Calu3 (cell line): Measurements from ENCODE around the gene COL4A4. TPM values are rescaled to one million over a fixed set of nuclear protein-coding genes. Genes with fewer than 3 reads are reported as not detected.
A peak's percentile ranks its signal among the peaks of the same experiment; 100 is the strongest.

Source experiments
- BruUV-seq: library from RNA; stranded (reverse); fragments of 400-500 nt; replicated peaks from 2 replicates; lab custom pipeline; 2021; lab: Mats Ljungman, UMichigan
- CTCF ChIA-PET: fragments of 300-600 bp; sonication (Branson Sonifier 250); formaldehyde crosslinking; loops from one replicate; lab custom pipeline; 2022; ENCODE audit warnings: antibody characterized with exemption; lab: Charles Lee
- DNase-seq: peaks from one replicate; pipeline ENCODE4 v3.0.0; 2022
- H3K27ac Mint-ChIP-seq: one replicate; pipeline ENCODE4 v1.8.0; 2022; ENCODE audit warnings: mixed read lengths; ENCODE audit not compliant: unreplicated experiment
- H3K27me3 Mint-ChIP-seq: one replicate; pipeline ENCODE4 v1.8.0; 2022; ENCODE audit warnings: mixed read lengths; ENCODE audit not compliant: unreplicated experiment
- H3K36me3 Mint-ChIP-seq: one replicate; pipeline ENCODE4 v1.8.0; 2022; ENCODE audit warnings: mild to moderate bottlenecking, moderate library complexity, mixed read lengths; ENCODE audit not compliant: insufficient read depth, unreplicated experiment
- H3K4me1 Mint-ChIP-seq: one replicate; pipeline ENCODE4 v1.8.0; 2022; ENCODE audit warnings: mild to moderate bottlenecking, low read depth, mixed read lengths; ENCODE audit not compliant: unreplicated experiment
- H3K4me3 Mint-ChIP-seq: one replicate; pipeline ENCODE4 v1.8.0; 2022; ENCODE audit warnings: mild to moderate bottlenecking, low read depth, moderate library complexity, mixed read lengths; ENCODE audit not compliant: unreplicated experiment
- H3K9me3 Mint-ChIP-seq: one replicate; pipeline ENCODE4 v1.8.0; 2022; ENCODE audit warnings: low read depth, mixed read lengths; ENCODE audit not compliant: unreplicated experiment
- intact Hi-C: fragments of 100-400 bp; cut with micrococcal nuclease; formaldehyde crosslinking; loops from one replicate; pipeline ENCODE4 v1.10.0; 2022; ENCODE audit not compliant: unreplicated experiment
- total RNA-seq: library from RNA; stranded (reverse); gene quantifications from 2 replicates; pipeline ENCODE4 v1.2.3, GENCODE V29; 2022
- TF ChIP-seq, protein P1 (sequence below): fragments of 200-600 bp; IDR thresholded peaks from one replicate; pipeline ENCODE4 v1.8.0; 2022; ENCODE audit warnings: antibody characterized with exemption; ENCODE audit not compliant: unreplicated experiment

Gene COL4A4
- total RNA-seq, 1 experiment from 2014 or later = 17.2 TPM

DNA sequence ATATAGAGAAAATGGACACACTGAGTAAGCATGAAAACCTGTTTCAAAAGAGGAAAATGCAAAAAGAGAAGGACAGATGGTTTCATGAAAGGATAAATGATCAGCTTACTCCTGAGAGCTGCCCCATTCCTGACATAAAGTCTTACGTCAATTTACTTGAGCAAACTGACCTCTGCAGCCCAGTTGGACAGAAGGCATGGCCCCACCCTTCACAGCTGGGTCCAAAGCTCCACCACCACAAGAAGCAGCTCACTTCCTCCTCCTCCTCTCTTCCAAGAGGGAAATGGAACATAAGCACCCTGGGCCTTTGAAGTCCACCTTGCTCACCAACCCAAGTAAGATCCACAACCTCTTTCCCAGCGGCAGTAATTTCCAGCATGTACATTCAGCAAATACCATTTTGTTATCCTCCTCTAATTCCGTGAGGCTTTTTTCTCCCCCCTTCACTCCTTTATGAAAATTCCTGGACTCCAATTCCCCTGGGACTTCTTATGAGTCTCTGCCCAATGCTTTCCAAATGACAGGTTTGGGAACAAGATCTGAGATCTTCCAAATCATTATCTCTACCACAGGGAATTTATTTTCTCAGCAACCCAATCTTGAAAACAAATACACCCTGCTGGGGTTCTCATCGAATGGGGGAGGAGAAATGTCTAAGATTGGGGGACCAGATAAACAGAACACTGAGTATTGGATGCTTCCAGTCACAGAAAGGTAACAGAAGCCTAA lies 10.1 kb downstream of the COL4A4 start:
- Mint-ChIP-seq H3K4me3 (peak overlapping the region; percentile 43), H3K9me3 (no peaks in the 10 kb centered on the region), H3K27me3 (no peaks in the 10 kb centered on the region), H3K27ac (peak overlapping the region; percentile 91), H3K4me1 (peaks cover 45% of the 10 kb centered on the region), H3K36me3 (no peaks in the 10 kb centered on the region)
- TF ChIP-seq, protein P1, sequence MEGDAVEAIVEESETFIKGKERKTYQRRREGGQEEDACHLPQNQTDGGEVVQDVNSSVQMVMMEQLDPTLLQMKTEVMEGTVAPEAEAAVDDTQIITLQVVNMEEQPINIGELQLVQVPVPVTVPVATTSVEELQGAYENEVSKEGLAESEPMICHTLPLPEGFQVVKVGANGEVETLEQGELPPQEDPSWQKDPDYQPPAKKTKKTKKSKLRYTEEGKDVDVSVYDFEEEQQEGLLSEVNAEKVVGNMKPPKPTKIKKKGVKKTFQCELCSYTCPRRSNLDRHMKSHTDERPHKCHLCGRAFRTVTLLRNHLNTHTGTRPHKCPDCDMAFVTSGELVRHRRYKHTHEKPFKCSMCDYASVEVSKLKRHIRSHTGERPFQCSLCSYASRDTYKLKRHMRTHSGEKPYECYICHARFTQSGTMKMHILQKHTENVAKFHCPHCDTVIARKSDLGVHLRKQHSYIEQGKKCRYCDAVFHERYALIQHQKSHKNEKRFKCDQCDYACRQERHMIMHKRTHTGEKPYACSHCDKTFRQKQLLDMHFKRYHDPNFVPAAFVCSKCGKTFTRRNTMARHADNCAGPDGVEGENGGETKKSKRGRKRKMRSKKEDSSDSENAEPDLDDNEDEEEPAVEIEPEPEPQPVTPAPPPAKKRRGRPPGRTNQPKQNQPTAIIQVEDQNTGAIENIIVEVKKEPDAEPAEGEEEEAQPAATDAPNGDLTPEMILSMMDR = no peak
- intact Hi-C loops = loop anchor here (10.0 kb wide), 1 partner anchor 161 kb away; no protein-coding TSS in a partner anchor
- peak; percentile 42 for DNase-seq
- CTCF ChIA-PET = interaction anchor here (0.6 to 1.4 kb wide), 5 partner anchors 9 to 377 kb away, joined by 3 to 5 read pairs (median 3); partner anchors contain the start of genes COL4A3 and COL4A4
- TSS peak; percentile 90 for BruUV-seq

DNA sequence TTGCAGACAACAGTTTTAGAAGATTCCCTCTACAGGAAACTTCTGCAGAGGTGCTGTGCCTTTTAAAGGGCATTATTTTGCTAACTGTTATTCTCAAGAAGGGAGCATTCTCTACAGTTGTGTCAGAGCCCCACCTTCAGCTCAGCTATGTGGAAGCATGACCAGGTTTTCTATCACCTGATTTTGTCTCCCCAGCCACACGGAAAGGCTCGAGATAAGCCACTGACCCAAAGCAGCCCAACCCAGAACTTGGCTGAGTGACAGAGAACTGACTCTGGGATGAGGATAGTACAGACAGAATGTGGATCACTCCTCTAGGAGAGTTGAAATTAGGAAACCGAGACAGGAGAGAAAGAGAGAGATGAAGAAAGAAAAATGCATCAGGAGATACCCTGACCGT lies 10.7 kb downstream of the COL4A4 start:
- no peaks in the 10 kb centered on the region for H3K36me3 Mint-ChIP-seq
- intact Hi-C loops = loop anchor here (10.0 kb wide), 1 partner anchor 161 kb away; no protein-coding TSS in a partner anchor
- BruUV-seq = no TSS peak
- CTCF ChIA-PET = interaction anchor here (1.1 to 1.4 kb wide), 4 partner anchors 9 to 85 kb away, joined by 3 to 5 read pairs (median 3); partner anchors contain the start of genes COL4A3 and COL4A4
- TF ChIP-seq, protein P1 = no peak
- H3K4me3 Mint-ChIP-seq = peak overlapping the region; percentile 43
- H3K27me3 Mint-ChIP-seq = no peaks in the 10 kb centered on the region
- peaks cover 45% of the 10 kb centered on the region for H3K4me1 Mint-ChIP-seq
- peak; percentile 56 for DNase-seq
- H3K9me3 Mint-ChIP-seq = no peaks in the 10 kb centered on the region
- peak overlapping the region; percentile 91 for H3K27ac Mint-ChIP-seq

DNA sequence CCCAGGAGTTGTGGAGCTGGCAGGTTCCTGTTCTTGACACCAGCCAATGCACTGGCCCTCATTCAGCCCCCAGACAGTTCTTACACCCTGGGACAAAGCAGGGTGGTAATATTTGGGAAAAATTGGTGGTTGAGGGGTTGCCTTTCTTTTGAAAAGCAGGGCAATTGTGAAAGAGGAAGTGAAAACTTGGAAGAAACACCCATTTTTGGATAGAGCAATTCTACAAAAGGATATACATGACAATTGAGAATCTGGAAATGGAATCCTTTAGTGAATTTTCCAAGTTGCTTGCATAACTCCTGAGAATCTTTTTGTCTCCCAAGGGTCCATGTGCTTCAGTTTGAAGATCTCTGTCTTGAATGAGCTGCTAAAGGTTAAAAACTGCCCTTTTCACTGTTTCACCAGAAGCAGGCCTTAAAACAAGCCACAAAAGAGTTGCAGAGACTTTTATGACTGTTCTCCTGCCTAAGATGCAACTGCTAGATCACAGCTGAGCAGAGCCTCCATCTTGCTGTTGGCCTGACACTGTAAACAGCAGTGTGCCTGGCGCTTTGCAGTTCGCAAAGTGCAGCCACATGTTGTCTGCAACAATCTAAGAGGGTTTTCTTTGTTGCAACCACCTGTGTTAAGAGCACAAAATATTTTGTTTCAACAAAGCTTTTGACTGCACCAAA lies 11.8 kb downstream of the COL4A4 start:
- H3K4me1 Mint-ChIP-seq = peaks cover 45% of the 10 kb centered on the region
- no peaks in the 10 kb centered on the region for H3K36me3 Mint-ChIP-seq

More for the DNA sequence above, 11.8 kb downstream of the COL4A4 start:
- no peaks in the 10 kb centered on the region for H3K9me3 Mint-ChIP-seq
- peak overlapping the region; percentile 91 for H3K27ac Mint-ChIP-seq
- no peaks in the 10 kb centered on the region for H3K27me3 Mint-ChIP-seq
- TF ChIP-seq, protein P1 = no peak
- BruUV-seq = no TSS peak
- CTCF ChIA-PET = interaction anchor here (0.6 to 1.4 kb wide), 3 partner anchors 12 to 610 kb away, joined by 3 read pairs; partner anchors contain the start of genes COL4A3 and COL4A4
- intact Hi-C loops = loop anchor here (10.0 kb wide), 1 partner anchor 163 kb away; no protein-coding TSS in a partner anchor
- H3K4me3 Mint-ChIP-seq = no peak overlapping the region
- DNase-seq = no peak
